Hepatocyte (in vitro differentiated cells): Measurements from ENCODE around the gene XRCC5. TPM values are rescaled to one million over a fixed set of nuclear protein-coding genes. Genes with fewer than 3 reads are reported as not detected.

ENCODE experiments used
- DNase-seq: peaks from one replicate; pipeline ENCODE4 v3.0.0-alpha.2; 2016; ENCODE audit warnings: low spot score
- H2AFZ ChIP-seq: fragments of 200-600 bp; sonication (generic); 2 replicates; pipeline ENCODE4 v1.6.0; 2016; ENCODE audit warnings: antibody characterized with exemption, mild to moderate bottlenecking
- H3K27ac ChIP-seq: fragments of 200-600 bp; sonication (generic); 2 replicates; pipeline ENCODE4 v1.5.1; 2016; ENCODE audit warnings: mild to moderate bottlenecking
- H3K27me3 ChIP-seq: fragments of 200-600 bp; sonication (generic); 2 replicates; pipeline ENCODE4 v1.6.1; 2016
- H3K36me3 ChIP-seq: fragments of 200-600 bp; sonication (generic); replicated peaks from 2 replicates; pipeline ENCODE4 v1.5.1; 2016; ENCODE audit warnings: low read depth; ENCODE audit not compliant: insufficient read depth
- H3K4me1 ChIP-seq: fragments of 200-600 bp; sonication (generic); 2 replicates; pipeline ENCODE4 v1.5.1; 2016; ENCODE audit warnings: mild to moderate bottlenecking, moderate library complexity; ENCODE audit not compliant: insufficient read depth
- H3K4me2 ChIP-seq: fragments of 200-600 bp; sonication (generic); 2 replicates; pipeline ENCODE4 v1.6.0; 2016
- H3K4me3 ChIP-seq: fragments of 200-600 bp; sonication (generic); 2 replicates; pipeline ENCODE4 v1.5.1; 2016; ENCODE audit warnings: mild to moderate bottlenecking
- H3K79me2 ChIP-seq: fragments of 200-600 bp; sonication (generic); 2 replicates; pipeline ENCODE4 v1.6.0; 2017; ENCODE audit warnings: mild to moderate bottlenecking
- H3K9me2 ChIP-seq: fragments of 200-600 bp; sonication (generic); replicated peaks from 2 replicates; pipeline ENCODE4 v1.6.0; 2017; ENCODE audit warnings: mild to moderate bottlenecking; ENCODE audit not compliant: insufficient read depth
- H3K9me3 ChIP-seq: fragments of 200-600 bp; sonication (generic); 2 replicates; pipeline ENCODE4 v1.5.1; 2016; ENCODE audit warnings: low read depth, mild to moderate bottlenecking
- H4K20me1 ChIP-seq: fragments of 200-600 bp; sonication (generic); 2 replicates; pipeline ENCODE4 v1.6.0; 2016; ENCODE audit warnings: mild to moderate bottlenecking; ENCODE audit not compliant: insufficient read depth, poor library complexity, severe bottlenecking
- EZH2 ChIP-seq: fragments of 200-600 bp; sonication (generic); IDR thresholded peaks from 2 replicates; pipeline ENCODE4 v1.6.1; 2016; ENCODE audit warnings: antibody characterized with exemption, mild to moderate bottlenecking, borderline replicate concordance
- EZH2phosphoT487 ChIP-seq: fragments of 200-600 bp; sonication (generic); IDR thresholded peaks from one replicate; pipeline ENCODE4 v1.6.1; 2018; ENCODE audit warnings: antibody characterized with exemption, mild to moderate bottlenecking, low read depth, moderate library complexity; ENCODE audit not compliant: unreplicated experiment, severe bottlenecking
- WGBS: methylation state at CpG from one replicate; pipeline ENCODE4 v1.1.6; 2016; ENCODE audit warnings: low lambda C conversion rate; ENCODE audit errors: missing lambda C conversion rate; 5-methylcytosine and 5-hydroxymethylcytosine counted together
- polyA plus RNA-seq: library from polyadenylated mRNA; unstranded; fragments of >200 nt; fragmentation: Nextera tagmentation; extraction: Ambion mirVana; gene quantifications from 2 replicates; pipeline ENCODE4 v1.2.1, GENCODE V29; 2016
- total RNA-seq: library from RNA; depleted of rRNA; stranded (reverse); fragments of >200 nt; gene quantifications from 2 replicates; pipeline ENCODE4 v1.2.3, GENCODE V29; 2014
- TF ChIP-seq, protein P1 (sequence below): fragments of 200-600 bp; sonication (generic); IDR thresholded peaks from 2 replicates; pipeline ENCODE4 v1.5.1; 2016; ENCODE audit warnings: antibody characterized with exemption, mild to moderate bottlenecking; ENCODE audit not compliant: poor library complexity

Gene XRCC5
- total and polyA plus RNA-seq, 2 experiments from 2014 or later = 181 to 208 TPM

DNA sequence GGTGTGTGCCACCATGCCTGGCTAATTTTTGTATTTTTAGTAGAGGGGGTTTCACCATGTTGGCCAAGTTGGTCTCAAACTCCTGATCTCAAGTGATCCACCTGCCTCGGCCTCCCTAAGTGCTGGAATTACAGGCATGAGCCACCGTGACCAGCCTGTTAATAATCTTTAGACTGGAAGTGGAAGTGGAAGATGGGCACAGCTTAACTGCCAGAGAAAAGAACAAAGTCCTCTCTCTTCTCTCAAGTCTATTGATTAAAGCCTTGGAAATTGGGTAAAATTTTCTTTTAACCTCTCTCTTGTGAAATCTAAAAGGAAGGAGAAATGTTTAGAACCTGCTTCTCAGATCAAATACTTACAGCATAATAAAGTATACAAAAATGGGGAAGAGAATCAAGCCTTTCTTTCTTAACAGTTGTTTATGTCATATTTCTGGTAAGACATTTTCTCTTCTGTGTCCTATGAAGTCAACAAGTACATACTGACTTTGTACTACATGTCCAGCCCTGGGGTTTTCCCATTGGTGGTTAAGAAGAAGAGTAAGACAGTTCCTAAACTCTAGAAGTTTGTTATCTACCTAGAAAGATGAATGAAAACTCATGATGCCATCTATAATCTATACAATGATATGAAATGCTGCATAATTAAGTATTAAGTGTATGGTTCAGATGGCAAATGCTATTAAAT lies 22.8 kb upstream of the XRCC5 start:
- Histone ChIP-seq H3K36me3 (no peaks in the 10 kb centered on the region), H3K27ac (no peak overlapping the region), H3K9me3 (no peaks in the 10 kb centered on the region), H3K27me3 (peaks cover 5% of the 10 kb centered on the region), H3K4me2 (no peak overlapping the region), H2AFZ (no peak overlapping the region), H3K4me1 (no peaks in the 10 kb centered on the region), H3K9me2 (no peaks in the 10 kb centered on the region), H4K20me1 (no peaks in the 10 kb centered on the region), H3K79me2 (no peaks in the 10 kb centered on the region), H3K4me3 (no peak overlapping the region)
- DNase-seq = no peak
- WGBS = 69% methylated on average over 2 of the region's 2 CpGs
- TF ChIP-seq, protein P1, sequence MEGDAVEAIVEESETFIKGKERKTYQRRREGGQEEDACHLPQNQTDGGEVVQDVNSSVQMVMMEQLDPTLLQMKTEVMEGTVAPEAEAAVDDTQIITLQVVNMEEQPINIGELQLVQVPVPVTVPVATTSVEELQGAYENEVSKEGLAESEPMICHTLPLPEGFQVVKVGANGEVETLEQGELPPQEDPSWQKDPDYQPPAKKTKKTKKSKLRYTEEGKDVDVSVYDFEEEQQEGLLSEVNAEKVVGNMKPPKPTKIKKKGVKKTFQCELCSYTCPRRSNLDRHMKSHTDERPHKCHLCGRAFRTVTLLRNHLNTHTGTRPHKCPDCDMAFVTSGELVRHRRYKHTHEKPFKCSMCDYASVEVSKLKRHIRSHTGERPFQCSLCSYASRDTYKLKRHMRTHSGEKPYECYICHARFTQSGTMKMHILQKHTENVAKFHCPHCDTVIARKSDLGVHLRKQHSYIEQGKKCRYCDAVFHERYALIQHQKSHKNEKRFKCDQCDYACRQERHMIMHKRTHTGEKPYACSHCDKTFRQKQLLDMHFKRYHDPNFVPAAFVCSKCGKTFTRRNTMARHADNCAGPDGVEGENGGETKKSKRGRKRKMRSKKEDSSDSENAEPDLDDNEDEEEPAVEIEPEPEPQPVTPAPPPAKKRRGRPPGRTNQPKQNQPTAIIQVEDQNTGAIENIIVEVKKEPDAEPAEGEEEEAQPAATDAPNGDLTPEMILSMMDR = no peak
- no peak for TF ChIP-seq EZH2phosphoT487
- TF ChIP-seq EZH2 = no peak

DNA sequence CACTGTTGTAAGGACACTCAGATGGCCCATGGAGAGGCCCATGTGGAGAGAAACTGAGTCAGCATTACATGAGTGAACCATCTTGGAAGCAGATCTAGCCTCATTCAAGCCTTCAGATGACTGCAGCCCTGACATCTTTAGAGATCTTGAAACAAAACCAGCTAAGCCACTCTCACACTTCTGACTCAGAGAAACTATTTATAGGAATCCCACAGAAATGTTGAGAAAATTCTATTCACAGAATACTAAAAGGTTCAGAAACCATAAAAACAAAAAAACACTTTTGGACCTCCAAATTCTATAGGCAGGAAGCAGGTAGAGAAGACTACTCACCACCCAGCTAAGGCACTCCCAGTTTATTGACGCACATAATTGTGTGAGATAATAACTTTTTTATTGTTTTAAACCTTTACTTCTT lies 18.8 kb upstream of the XRCC5 start:
- Histone ChIP-seq H3K4me3 (no peak overlapping the region), H3K9me3 (no peaks in the 10 kb centered on the region), H3K9me2 (no peaks in the 10 kb centered on the region), H3K79me2 (no peaks in the 10 kb centered on the region), H2AFZ (no peak overlapping the region), H3K4me1 (no peaks in the 10 kb centered on the region), H3K4me2 (no peak overlapping the region), H4K20me1 (no peaks in the 10 kb centered on the region), H3K27ac (no peak overlapping the region), H3K36me3 (no peaks in the 10 kb centered on the region), H3K27me3 (no peaks in the 10 kb centered on the region)
- WGBS = 92% methylated on average over 1 of the region's 1 CpG
- DNase-seq = no peak
- TF ChIP-seq EZH2phosphoT487 (no peak), EZH2 (no peak)
- TF ChIP-seq, protein P1 = no peak

DNA sequence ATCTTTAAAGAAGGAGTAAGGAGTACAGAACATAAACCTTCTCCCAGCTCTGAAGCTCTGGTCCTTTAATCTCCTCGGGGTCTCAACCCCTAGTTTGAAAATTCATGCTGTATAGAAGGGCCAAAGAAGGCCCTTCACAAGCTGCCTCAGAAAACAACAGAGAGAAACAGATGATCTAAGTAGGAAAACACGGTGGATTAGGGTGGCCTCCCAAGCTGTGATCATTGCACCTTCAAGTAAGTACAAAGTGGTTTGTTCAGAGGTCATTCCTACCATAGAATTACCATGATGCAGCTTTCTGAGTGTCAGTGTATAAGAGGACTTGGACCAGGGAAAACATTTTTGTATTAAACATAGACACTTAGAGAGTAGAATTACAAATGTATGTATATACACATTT lies 16.5 kb upstream of the XRCC5 start:
- Histone ChIP-seq H2AFZ (no peak overlapping the region), H3K27me3 (no peaks in the 10 kb centered on the region), H3K9me3 (no peaks in the 10 kb centered on the region), H4K20me1 (no peaks in the 10 kb centered on the region), H3K36me3 (no peaks in the 10 kb centered on the region), H3K27ac (no peak overlapping the region), H3K79me2 (no peaks in the 10 kb centered on the region), H3K4me3 (no peak overlapping the region), H3K4me2 (no peak overlapping the region), H3K4me1 (no peaks in the 10 kb centered on the region), H3K9me2 (no peaks in the 10 kb centered on the region)
- WGBS = 71% methylated on average over 2 of the region's 2 CpGs
- no peak for DNase-seq
- TF ChIP-seq EZH2 (no peak), EZH2phosphoT487 (no peak)
- TF ChIP-seq, protein P1 = no peak
